ENCODE results near the gene ZBTB16.

DNA sequence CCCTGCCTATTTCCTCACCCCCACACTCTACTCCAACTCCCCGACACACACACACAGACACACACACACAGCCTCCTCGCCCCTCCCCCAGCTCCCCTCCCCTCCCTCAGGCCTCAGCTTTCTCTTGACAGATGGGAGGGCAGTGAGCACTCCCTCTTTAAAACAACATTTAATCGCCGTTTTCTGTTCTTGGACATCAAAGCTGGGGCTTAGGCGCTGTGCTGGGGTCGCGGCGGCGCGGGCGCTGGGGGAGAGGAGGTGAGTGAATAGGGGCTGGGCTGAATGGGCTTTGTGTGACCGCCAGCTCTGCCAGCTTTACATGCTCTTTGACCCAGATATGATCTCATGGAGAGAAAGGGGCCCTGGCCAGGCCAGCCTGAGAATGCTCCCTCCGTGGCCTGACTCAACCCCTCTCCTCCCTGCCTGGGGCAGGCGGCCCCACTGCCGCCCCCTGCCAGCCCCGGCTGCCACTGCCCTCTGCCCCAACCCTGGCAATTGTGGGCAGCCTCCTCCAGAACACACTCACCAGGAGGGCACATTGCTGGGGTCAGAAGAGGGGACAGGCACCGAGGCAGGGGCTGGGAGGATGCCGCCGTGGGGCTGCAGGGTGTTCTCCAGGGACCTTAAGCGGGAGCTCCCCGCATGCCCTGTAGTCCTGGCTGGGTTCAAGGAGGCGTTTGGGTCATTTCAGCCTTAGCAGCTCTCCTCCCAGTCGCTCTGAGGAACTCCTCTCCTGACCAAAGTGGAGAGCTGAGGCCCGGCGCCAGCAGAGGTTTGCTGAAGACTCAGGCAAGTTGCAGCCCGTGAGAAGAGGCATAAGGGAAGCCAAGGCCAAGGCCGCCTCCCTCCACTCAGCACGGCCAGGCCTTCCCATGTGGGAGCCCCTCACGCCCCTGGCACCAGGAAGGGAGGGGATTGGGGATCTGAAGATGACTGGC is 198.4 kb downstream of the ZBTB16 start:
- TF ChIP-seq, protein P1, sequence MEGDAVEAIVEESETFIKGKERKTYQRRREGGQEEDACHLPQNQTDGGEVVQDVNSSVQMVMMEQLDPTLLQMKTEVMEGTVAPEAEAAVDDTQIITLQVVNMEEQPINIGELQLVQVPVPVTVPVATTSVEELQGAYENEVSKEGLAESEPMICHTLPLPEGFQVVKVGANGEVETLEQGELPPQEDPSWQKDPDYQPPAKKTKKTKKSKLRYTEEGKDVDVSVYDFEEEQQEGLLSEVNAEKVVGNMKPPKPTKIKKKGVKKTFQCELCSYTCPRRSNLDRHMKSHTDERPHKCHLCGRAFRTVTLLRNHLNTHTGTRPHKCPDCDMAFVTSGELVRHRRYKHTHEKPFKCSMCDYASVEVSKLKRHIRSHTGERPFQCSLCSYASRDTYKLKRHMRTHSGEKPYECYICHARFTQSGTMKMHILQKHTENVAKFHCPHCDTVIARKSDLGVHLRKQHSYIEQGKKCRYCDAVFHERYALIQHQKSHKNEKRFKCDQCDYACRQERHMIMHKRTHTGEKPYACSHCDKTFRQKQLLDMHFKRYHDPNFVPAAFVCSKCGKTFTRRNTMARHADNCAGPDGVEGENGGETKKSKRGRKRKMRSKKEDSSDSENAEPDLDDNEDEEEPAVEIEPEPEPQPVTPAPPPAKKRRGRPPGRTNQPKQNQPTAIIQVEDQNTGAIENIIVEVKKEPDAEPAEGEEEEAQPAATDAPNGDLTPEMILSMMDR (IDR thresholded peaks at IDR 0.05): peak in 1 of 3 experiments; percentile 1
- TF ChIP-seq POLR2A (IDR thresholded peaks at IDR 0.05): no peak

All from testis (tissue), 2 donors.